HCT116 (cell line): ENCODE results near the gene ARL8B. TPM values are rescaled to one million over a fixed set of nuclear protein-coding genes. Genes with fewer than 3 reads are reported as not detected.

Experiments used
- ATAC-seq: fragments of 200-7000 bp; cut with Tn5 transposase; 2 replicates; pipeline ENCODE4 v1.9.1; 2020; ENCODE audit warnings: mild to moderate bottlenecking, moderate library complexity
- BruUV-seq: library from RNA; stranded (reverse); fragments of 400-500 nt; replicated peaks from 2 replicates; lab custom pipeline; 2021; lab: Mats Ljungman, UMichigan
- CTCF ChIA-PET: fragments of 300-600 bp; sonication (Branson Sonifier 250); formaldehyde crosslinking; loops from one replicate; lab custom pipeline; 2021; ENCODE audit warnings: antibody characterized with exemption; lab: Charles Lee
- POLR2A ChIA-PET: fragments of 300-600, 350-600 bp; sonication (Branson Sonifier 250); formaldehyde crosslinking; loops from one replicate; lab custom pipeline; 2021; ENCODE audit warnings: antibody characterized with exemption; lab: Charles Lee
- RAD21 ChIA-PET, 2 experiments: fragments of 300-600 bp; sonication (Branson Sonifier 250); formaldehyde crosslinking; loops; one replicate each; lab custom pipeline; 2023; ENCODE audit warnings: low total read pairs in 2 of 2; ENCODE audit not compliant: uncharacterized antibody in 2 of 2, unreplicated experiment in 2 of 2, low non-redundant PET in 1 of 2; lab: Charles Lee
- DNase-seq: peaks from one replicate; pipeline ENCODE4 v3.0.0-alpha.2; 2010; ENCODE audit warnings: low read depth, low spot score
- H2AFZ ChIP-seq: fragments of 200-600 bp; shearing (Covaris generic), sonication (generic); 2 replicates; pipeline ENCODE4 v1.6.1; 2017; ENCODE audit warnings: low read depth, mixed run types, mixed read lengths, antibody characterized with exemption, low read length; ENCODE audit not compliant: poor library complexity, severe bottlenecking
- H3K27ac ChIP-seq: 2 replicates; pipeline ENCODE4 v1.5.1; 2012; ENCODE audit warnings: low read depth, low read length
- H3K27me3 ChIP-seq: fragments of 200-600 bp; sonication (generic); 2 replicates; pipeline ENCODE4 v1.6.1; 2016; ENCODE audit warnings: mixed run types, low read length, mixed read lengths; ENCODE audit not compliant: insufficient read depth
- H3K36me3 ChIP-seq, 2 experiments: fragments of 200-500 bp in 1 of 2; fragments of 200-600 bp in 1 of 2; sonication (Bioruptor generic) in 1 of 2; sonication (generic) in 1 of 2; 2 replicates each; pipeline versions ENCODE4 v1.5.1 to v1.6.1; 2014 to 2016; ENCODE audit warnings: low read length in 2 of 2, inconsistent platforms in 1 of 2, mixed read lengths in 1 of 2, mixed run types in 1 of 2; ENCODE audit not compliant: insufficient read depth in 2 of 2, control insufficient read depth in 1 of 2
- H3K4me1 ChIP-seq, 2 experiments: fragments of 200-600 bp in 1 of 2; sonication (generic) in 1 of 2; 2 replicates each; pipeline versions ENCODE4 v1.5.1 to v1.6.1; 2012 to 2017; ENCODE audit warnings: low read length in 2 of 2, inconsistent platforms in 1 of 2, mild to moderate bottlenecking in 1 of 2, mixed read lengths in 1 of 2, mixed run types in 1 of 2, moderate library complexity in 1 of 2; ENCODE audit not compliant: insufficient read depth in 2 of 2, control insufficient read depth in 1 of 2
- H3K4me2 ChIP-seq: fragments of 200-600 bp; sonication (generic); 2 replicates; pipeline ENCODE4 v1.6.1; 2017; ENCODE audit warnings: mixed run types, low read length, mixed read lengths
- H3K4me3 ChIP-seq, 2 experiments: fragments of 200-600 bp in 1 of 2; sonication (generic) in 1 of 2; replicated peaks in 1 of 2; 2 replicates each; pipeline ENCODE4 v1.5.1; 2011 to 2016; ENCODE audit warnings: low read length in 2 of 2, control low read depth in 1 of 2, low read depth in 1 of 2, mild to moderate bottlenecking in 1 of 2, mixed read lengths in 1 of 2, mixed run types in 1 of 2
- H3K79me2 ChIP-seq: fragments of 200-600 bp; sonication (generic); 2 replicates; pipeline ENCODE4 v1.6.1; 2017; ENCODE audit warnings: mild to moderate bottlenecking, mixed run types, low read length, moderate library complexity, mixed read lengths; ENCODE audit not compliant: insufficient read depth
- H3K9ac ChIP-seq: fragments of 200-600 bp; sonication (generic); 2 replicates; pipeline ENCODE4 v1.6.1; 2016; ENCODE audit warnings: low read length, mixed read lengths
- H3K9me2 ChIP-seq: fragments of 200-600 bp; sonication (generic), shearing (Covaris generic); 2 replicates; pipeline ENCODE4 v1.6.1; 2017; ENCODE audit warnings: mixed run types, mild to moderate bottlenecking, moderate library complexity; ENCODE audit not compliant: insufficient read depth
- H3K9me3 ChIP-seq, 2 experiments: fragments of 200-500 bp in 1 of 2; fragments of 200-600 bp in 1 of 2; sonication (Bioruptor generic) in 1 of 2; sonication (generic) in 1 of 2; 2 replicates each; pipeline ENCODE4 v1.6.1; 2014 to 2017; ENCODE audit warnings: low read length in 2 of 2, mixed read lengths in 2 of 2, inconsistent platforms in 1 of 2, low read depth in 1 of 2, mild to moderate bottlenecking in 1 of 2, mixed run types in 1 of 2, moderate library complexity in 1 of 2; ENCODE audit not compliant: control insufficient read depth in 1 of 2, insufficient read depth in 1 of 2
- H4K20me1 ChIP-seq: fragments of 200-600 bp; sonication (generic), shearing (Covaris generic); 2 replicates; pipeline ENCODE4 v1.6.1; 2017; ENCODE audit warnings: mixed run types, mild to moderate bottlenecking, moderate library complexity; ENCODE audit not compliant: insufficient read depth
- ATF3 ChIP-seq: IDR thresholded peaks from 2 replicates; pipeline ENCODE4 v1.6.1; 2012
- CBX3 ChIP-seq: IDR thresholded peaks from 2 replicates; pipeline ENCODE4 v1.6.1; 2012; ENCODE audit warnings: low read depth
- CEBPB ChIP-seq: IDR thresholded peaks from 2 replicates; pipeline ENCODE4 v1.6.1; 2012; ENCODE audit warnings: low read depth
- EGR1 ChIP-seq: IDR thresholded peaks from 2 replicates; pipeline ENCODE4 v1.6.1; 2012; ENCODE audit warnings: low read depth
- ELF1 ChIP-seq: IDR thresholded peaks from 2 replicates; pipeline ENCODE4 v1.6.1; 2012; ENCODE audit warnings: low read depth, borderline replicate concordance
- EZH2 ChIP-seq: fragments of 200-600 bp; sonication (generic); IDR thresholded peaks from 2 replicates; pipeline ENCODE4 v1.6.1; 2017; ENCODE audit warnings: antibody characterized with exemption, mixed run types
- EZH2phosphoT487 ChIP-seq: fragments of 200-600 bp; IDR thresholded peaks from 2 replicates; pipeline ENCODE4 v1.6.1; 2018; ENCODE audit warnings: antibody characterized with exemption, borderline replicate concordance
- FOSL1 ChIP-seq: IDR thresholded peaks from 2 replicates; pipeline ENCODE4 v1.6.1; 2012; ENCODE audit warnings: low read depth
- JUND ChIP-seq: IDR thresholded peaks from 2 replicates; pipeline ENCODE4 v1.6.1; 2012
- MAX ChIP-seq: IDR thresholded peaks from 2 replicates; pipeline ENCODE4 v1.6.1; 2012
- POLR2A ChIP-seq: IDR thresholded peaks from 2 replicates; pipeline ENCODE4 v1.7.0; 2011; ENCODE audit warnings: borderline replicate concordance; ENCODE audit not compliant: insufficient read depth, insufficient read length; ENCODE audit errors: extremely low read depth
- POLR2AphosphoS5 ChIP-seq: IDR thresholded peaks from 2 replicates; pipeline ENCODE4 v1.6.1; 2011; ENCODE audit warnings: mild to moderate bottlenecking, low read depth, low read length, moderate library complexity
- REST ChIP-seq: IDR thresholded peaks from 2 replicates; pipeline ENCODE4 v1.6.1; 2012; ENCODE audit warnings: low read depth
- SIN3A ChIP-seq: IDR thresholded peaks from 2 replicates; pipeline ENCODE4 v1.6.1; 2012; ENCODE audit warnings: low read depth
- SP1 ChIP-seq: IDR thresholded peaks from 2 replicates; pipeline ENCODE4 v1.6.1; 2012; ENCODE audit warnings: low read depth
- TCF7L2 ChIP-seq: IDR thresholded peaks from 2 replicates; pipeline ENCODE4 v1.7.0; 2011; ENCODE audit warnings: borderline replicate concordance, inconsistent platforms; ENCODE audit not compliant: insufficient read depth, insufficient read length; ENCODE audit errors: extremely low read depth
- ZBTB33 ChIP-seq: IDR thresholded peaks from 2 replicates; pipeline ENCODE4 v1.6.1; 2011; ENCODE audit warnings: mild to moderate bottlenecking, low read length, moderate library complexity; ENCODE audit not compliant: insufficient replicate concordance; ENCODE audit errors: extremely low read depth
- ZFX ChIP-seq: fragments of 450-650 bp; IDR thresholded peaks from 2 replicates; pipeline ENCODE4 v1.6.1; 2017
- ZNF274 ChIP-seq: fragments of 200-500 bp; sonication (Bioruptor generic); IDR thresholded peaks from 2 replicates; pipeline ENCODE4 v1.6.1; 2014; ENCODE audit warnings: mild to moderate bottlenecking, low read depth, low read length, inconsistent platforms
- intact Hi-C: fragments of 100-400 bp; cut with micrococcal nuclease; formaldehyde crosslinking; loops from 2 replicates; pipeline ENCODE4 v1.10.0; 2022
- total RNA-seq: library from RNA; stranded (reverse); gene quantifications from one replicate; pipeline ENCODE4 v1.2.1, GENCODE V29; 2021; ENCODE audit not compliant: unreplicated experiment

Gene ARL8B
- total RNA-seq, 1 experiment from 2014 or later, result 38.1 TPM

GRCh38 chr3:5155241-5155640 is 33.1 kb downstream of the ARL8B start:
- H4K20me1 ChIP-seq, result peaks cover 11% of the 10 kb centered on the region
- H3K9ac ChIP-seq, result no peak overlapping the region
- peaks cover 5 to 7% of the 10 kb centered on the region in 2 experiments for H3K4me1 ChIP-seq
- intact Hi-C loops, result no loop called here
- H3K4me2 ChIP-seq, result no peak overlapping the region
- H3K9me3 ChIP-seq, result no peaks in the 10 kb centered on the region
- RAD21 ChIA-PET, result interaction anchor here in 1 of 2 experiments (0.7 kb wide), 1 partner anchor 667 kb away, joined by 3 read pairs; no protein-coding TSS in a partner anchor
- H3K27ac ChIP-seq, result no peak overlapping the region
- H3K36me3 ChIP-seq, result no peaks in the 10 kb centered on the region
- DNase-seq (no peak), ATAC-seq (no peak)
- peaks cover 95% of the 10 kb centered on the region for H3K79me2 ChIP-seq
- BruUV-seq, result no TSS peak
- no peak overlapping the region for H2AFZ ChIP-seq
- no peak overlapping the region for H3K4me3 ChIP-seq
- POLR2A ChIA-PET, result no interaction called here
- H3K9me2 ChIP-seq, result no peaks in the 10 kb centered on the region
- no peak for TF ChIP-seq CBX3
- TF ChIP-seq EZH2phosphoT487, result no peak
- no peak for TF ChIP-seq CEBPB
- no peak for TF ChIP-seq ELF1
- TF ChIP-seq ATF3, result no peak
- TF ChIP-seq EZH2, result no peak
- TF ChIP-seq SIN3A, result no peak
- no peak for TF ChIP-seq FOSL1
- no peak for TF ChIP-seq POLR2AphosphoS5
- no peak for TF ChIP-seq TCF7L2
- no peak for TF ChIP-seq EGR1
- no peak for TF ChIP-seq POLR2A
- no peak for TF ChIP-seq ZBTB33
- TF ChIP-seq REST, result no peak
- no peak for TF ChIP-seq SP1
- no peak for TF ChIP-seq MAX
- TF ChIP-seq JUND, result no peak
- no peak for TF ChIP-seq ZFX
- TF ChIP-seq ZNF274, result no peak
- CTCF ChIA-PET, result no interaction called here
- no peaks in the 10 kb centered on the region for H3K27me3 ChIP-seq
